ENCODE measurements around the gene LAMC1. TPM values are rescaled to one million over a fixed set of nuclear protein-coding genes. Genes with fewer than 3 reads are reported as not detected.
"Not testable (repeated sequence)": the region's sequence is repeated elsewhere in the genome, so short reads cannot be mapped to it uniquely, and the experiment has no call there.

The LAMC1 gene
- total RNA-seq, 1 donor from 2014 or later: 449 TPM

DNA sequence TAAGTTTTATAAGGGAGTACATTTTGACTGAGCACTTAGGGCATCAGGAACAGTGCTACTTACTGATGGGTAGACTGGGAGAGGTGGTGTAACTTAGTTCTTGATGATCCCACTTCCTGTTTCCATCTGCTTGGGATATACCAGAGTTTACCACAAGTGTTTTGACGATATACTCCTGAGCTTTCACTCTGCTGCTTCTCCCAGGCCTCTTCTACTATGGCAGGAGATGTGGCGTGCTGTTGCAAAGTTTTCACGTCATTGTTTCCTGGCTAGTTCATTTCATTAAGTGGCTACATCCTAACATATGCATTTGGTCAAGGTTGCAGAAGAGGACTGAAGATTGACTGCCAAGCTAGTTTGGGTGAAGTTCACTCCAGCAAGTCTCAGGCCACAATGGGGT, 121.5 kb downstream of the LAMC1 start:
- Mint-ChIP-seq H3K27ac (ENCODE audit: unreplicated experiment) (no peak overlapping the region), H3K9me3 (ENCODE audit: low read depth) (no peaks in the 10 kb centered on the region), H3K4me1 (ENCODE audit: low read depth) (peaks cover 27% of the 10 kb centered on the region), H3K27me3 (ENCODE audit: low read depth) (no peaks in the 10 kb centered on the region), H3K4me3 (ENCODE audit: unreplicated experiment) (no peak overlapping the region), H3K36me3 (ENCODE audit: low read depth) (peaks cover 29% of the 10 kb centered on the region)
- DNase-seq (ENCODE audit: low spot score): no peak
- no peak for TF ChIP-seq CTCF (IDR thresholded peaks at IDR 0.05)

GRCh38 chr1:183147735-183148134, 124.5 kb downstream of the LAMC1 start:
- H3K27me3 Mint-ChIP-seq (ENCODE audit: low read depth): no peaks in the 10 kb centered on the region
- H3K4me1 Mint-ChIP-seq (ENCODE audit: low read depth): peaks cover 27% of the 10 kb centered on the region
- no peak for DNase-seq (ENCODE audit: low spot score)
- no peak overlapping the region for H3K4me3 Mint-ChIP-seq (ENCODE audit: unreplicated experiment)
- H3K36me3 Mint-ChIP-seq (ENCODE audit: low read depth): peaks cover 8% of the 10 kb centered on the region
- H3K9me3 Mint-ChIP-seq (ENCODE audit: low read depth): no peaks in the 10 kb centered on the region
- TF ChIP-seq CTCF (IDR thresholded peaks at IDR 0.05): no peak
- H3K27ac Mint-ChIP-seq (ENCODE audit: unreplicated experiment): peak overlapping the region; percentile 2

- Mint-ChIP-seq H3K36me3 (ENCODE audit: low read depth) (peaks cover 4% of the 10 kb centered on the region), H3K4me3 (ENCODE audit: unreplicated experiment) (no peak overlapping the region), H3K27ac (ENCODE audit: unreplicated experiment) (peak overlapping the region; percentile 81), H3K27me3 (ENCODE audit: low read depth) (no peaks in the 10 kb centered on the region), H3K4me1 (ENCODE audit: low read depth) (peaks cover 27% of the 10 kb centered on the region), H3K9me3 (ENCODE audit: low read depth) (no peaks in the 10 kb centered on the region)
- no peak for DNase-seq (ENCODE audit: low spot score)
- TF ChIP-seq CTCF (IDR thresholded peaks at IDR 0.05): no peak
These were observed 125.4 kb downstream of the LAMC1 start for GRCh38 chr1:183148599-183148998.

GRCh38 chr1:183149273-183149672, 126.1 kb downstream of the LAMC1 start:
- peak overlapping the region; percentile 43 for H3K27ac Mint-ChIP-seq (ENCODE audit: unreplicated experiment)
- H3K9me3 Mint-ChIP-seq (ENCODE audit: low read depth): no peaks in the 10 kb centered on the region
- H3K36me3 Mint-ChIP-seq (ENCODE audit: low read depth): peaks cover 4% of the 10 kb centered on the region
- no peak for DNase-seq (ENCODE audit: low spot score)
- peaks cover 27% of the 10 kb centered on the region for H3K4me1 Mint-ChIP-seq (ENCODE audit: low read depth)
- TF ChIP-seq CTCF (IDR thresholded peaks at IDR 0.05): no peak
- H3K27me3 Mint-ChIP-seq (ENCODE audit: low read depth): no peaks in the 10 kb centered on the region
- no peak overlapping the region for H3K4me3 Mint-ChIP-seq (ENCODE audit: unreplicated experiment)

DNA sequence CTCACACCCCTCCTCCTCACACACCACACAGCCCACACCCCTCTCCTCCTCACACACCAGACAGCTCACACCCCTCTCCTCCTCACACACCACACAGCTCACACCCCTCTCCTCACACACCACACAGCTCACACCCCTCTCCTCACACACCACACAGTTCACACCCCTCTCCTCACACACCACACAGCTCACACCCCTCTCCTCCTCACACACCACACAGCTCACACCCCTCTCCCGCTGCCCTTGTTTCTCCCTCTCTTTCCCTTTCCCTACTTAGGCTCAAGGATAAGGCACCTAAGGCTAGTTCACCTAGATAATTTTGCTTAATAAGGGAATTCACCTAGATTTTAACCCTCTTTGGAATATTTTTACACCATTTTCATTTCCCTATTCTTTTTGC, 126.8 kb downstream of the LAMC1 start:
- H3K36me3 Mint-ChIP-seq (ENCODE audit: low read depth); H3K27me3 Mint-ChIP-seq (ENCODE audit: low read depth); DNase-seq (ENCODE audit: low spot score); H3K9me3 Mint-ChIP-seq (ENCODE audit: low read depth); H3K4me3 Mint-ChIP-seq (ENCODE audit: unreplicated experiment): not testable (repeated sequence)
- peaks cover 27% of the 10 kb centered on the region for H3K4me1 Mint-ChIP-seq (ENCODE audit: low read depth)
- H3K27ac Mint-ChIP-seq (ENCODE audit: unreplicated experiment): peak overlapping the region; percentile 6

DNA sequence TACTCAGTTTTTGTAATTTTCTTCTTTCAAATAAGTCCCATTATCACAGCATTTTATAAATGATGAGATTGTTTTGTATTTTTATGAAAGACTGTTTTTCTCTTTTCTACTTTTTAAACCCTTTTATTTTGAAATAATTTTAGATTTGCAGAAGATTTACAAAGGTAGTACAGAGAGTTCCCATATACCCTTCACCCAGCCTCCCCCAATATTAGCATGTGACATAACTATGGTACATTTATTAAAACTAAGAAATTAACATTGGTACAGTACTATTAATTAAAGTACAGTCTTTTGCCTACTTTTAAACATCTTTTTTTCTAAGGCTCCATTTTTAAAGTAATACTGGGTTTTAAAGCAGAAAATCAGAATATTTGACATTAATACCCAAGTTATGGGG, 127.2 kb downstream of the LAMC1 start:
- Mint-ChIP-seq H3K27ac (ENCODE audit: unreplicated experiment) (peak overlapping the region; percentile 6), H3K27me3 (ENCODE audit: low read depth) (no peaks in the 10 kb centered on the region), H3K4me1 (ENCODE audit: low read depth) (peaks cover 27% of the 10 kb centered on the region), H3K9me3 (ENCODE audit: low read depth) (no peaks in the 10 kb centered on the region), H3K36me3 (ENCODE audit: low read depth) (no peaks in the 10 kb centered on the region), H3K4me3 (ENCODE audit: unreplicated experiment) (no peak overlapping the region)
- no peak for DNase-seq (ENCODE audit: low spot score)
- TF ChIP-seq CTCF (IDR thresholded peaks at IDR 0.05): no peak

Data from chondrocyte (in vitro differentiated cells).